AG08395 (cell line): ENCODE results near the gene PKP3.
"Not testable (repeated sequence)": the region's sequence is repeated elsewhere in the genome, so short reads cannot be mapped to it uniquely, and the experiment has no call there.

ENCODE experiments used
- DNase-seq: peaks from one replicate; pipeline ENCODE4 v3.0.0; 2012; ENCODE audit warnings: mixed read lengths, low spot score

Gene PKP3

GRCh38 chr11:396948-397548, 3.0 kb downstream of the PKP3 start:
- peak; percentile 66 for DNase-seq

DNA sequence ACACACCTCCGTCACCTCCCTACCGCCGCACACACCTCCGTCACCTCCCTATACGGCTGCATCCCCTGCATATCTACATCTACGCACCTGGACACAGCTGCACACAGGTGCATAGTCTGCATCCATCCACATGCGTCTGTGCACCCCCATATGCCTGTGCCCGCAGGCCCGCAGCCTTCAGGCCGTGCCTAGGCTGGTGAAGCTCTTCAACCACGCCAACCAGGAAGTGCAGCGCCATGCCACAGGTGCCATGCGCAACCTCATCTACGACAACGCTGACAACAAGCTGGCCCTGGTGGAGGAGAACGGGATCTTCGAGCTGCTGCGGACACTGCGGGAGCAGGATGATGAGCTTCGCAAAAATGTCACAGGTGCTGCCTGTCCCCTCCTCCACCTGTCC, 4.8 kb downstream of the PKP3 start:
- DNase-seq, result peak; percentile 27

DNA sequence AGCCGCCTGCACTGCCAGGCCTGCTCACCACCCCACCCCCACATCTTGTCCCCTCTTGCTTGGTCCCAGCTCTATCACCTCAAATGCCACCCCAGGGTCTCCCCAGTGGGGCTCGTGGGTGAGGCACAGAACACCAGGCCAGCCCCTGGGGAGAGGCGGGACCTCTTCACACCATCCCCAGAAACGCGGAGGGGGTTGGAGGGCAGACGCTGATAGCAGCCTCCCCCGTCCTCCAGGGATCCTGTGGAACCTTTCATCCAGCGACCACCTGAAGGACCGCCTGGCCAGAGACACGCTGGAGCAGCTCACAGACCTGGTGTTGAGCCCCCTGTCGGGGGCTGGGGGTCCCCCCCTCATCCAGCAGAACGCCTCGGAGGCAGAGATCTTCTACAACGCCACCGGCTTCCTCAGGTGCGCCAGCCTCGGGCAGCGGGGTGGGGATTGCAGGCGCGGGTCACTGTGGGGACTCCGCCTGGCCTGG, 5.8 kb downstream of the PKP3 start:
- peak; percentile 20 for DNase-seq

- DNase-seq, result no peak
These were observed 6.3 kb downstream of the PKP3 start for GRCh38 chr11:400241-400689.

- DNase-seq, result not testable (repeated sequence)
These were observed 7.2 kb downstream of the PKP3 start for GRCh38 chr11:401196-401595.

DNA sequence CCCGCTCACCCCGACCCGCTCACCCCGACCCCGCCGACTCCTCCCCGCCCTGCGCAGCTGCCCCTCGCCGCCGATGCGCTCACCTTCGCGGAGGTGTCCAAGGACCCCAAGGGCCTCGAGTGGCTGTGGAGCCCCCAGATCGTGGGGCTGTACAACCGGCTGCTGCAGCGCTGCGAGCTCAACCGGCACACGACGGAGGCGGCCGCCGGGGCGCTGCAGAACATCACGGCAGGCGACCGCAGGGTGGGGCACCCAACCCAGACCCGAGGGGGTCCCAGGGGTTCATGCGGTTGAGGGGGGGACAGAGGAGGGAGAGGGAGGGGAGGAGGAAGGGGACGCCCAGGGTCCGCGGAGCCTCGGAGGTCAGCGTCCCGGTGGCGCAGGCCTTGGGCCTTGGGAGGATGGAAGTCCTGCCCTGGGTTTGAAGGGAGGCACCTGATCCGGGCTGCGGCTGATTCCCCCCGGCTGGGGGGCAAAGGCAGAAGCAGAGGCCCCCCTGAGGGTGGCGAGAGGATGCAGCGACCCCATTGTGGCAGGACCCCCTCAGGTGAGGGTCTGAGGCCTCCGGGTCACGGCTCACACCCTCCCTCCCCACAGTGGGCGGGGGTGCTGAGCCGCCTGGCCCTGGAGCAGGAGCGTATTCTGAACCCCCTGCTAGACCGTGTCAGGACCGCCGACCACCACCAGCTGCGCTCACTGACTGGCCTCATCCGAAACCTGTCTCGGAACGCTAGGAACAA, 9.2 kb downstream of the PKP3 start:
- no peak for DNase-seq

DNA sequence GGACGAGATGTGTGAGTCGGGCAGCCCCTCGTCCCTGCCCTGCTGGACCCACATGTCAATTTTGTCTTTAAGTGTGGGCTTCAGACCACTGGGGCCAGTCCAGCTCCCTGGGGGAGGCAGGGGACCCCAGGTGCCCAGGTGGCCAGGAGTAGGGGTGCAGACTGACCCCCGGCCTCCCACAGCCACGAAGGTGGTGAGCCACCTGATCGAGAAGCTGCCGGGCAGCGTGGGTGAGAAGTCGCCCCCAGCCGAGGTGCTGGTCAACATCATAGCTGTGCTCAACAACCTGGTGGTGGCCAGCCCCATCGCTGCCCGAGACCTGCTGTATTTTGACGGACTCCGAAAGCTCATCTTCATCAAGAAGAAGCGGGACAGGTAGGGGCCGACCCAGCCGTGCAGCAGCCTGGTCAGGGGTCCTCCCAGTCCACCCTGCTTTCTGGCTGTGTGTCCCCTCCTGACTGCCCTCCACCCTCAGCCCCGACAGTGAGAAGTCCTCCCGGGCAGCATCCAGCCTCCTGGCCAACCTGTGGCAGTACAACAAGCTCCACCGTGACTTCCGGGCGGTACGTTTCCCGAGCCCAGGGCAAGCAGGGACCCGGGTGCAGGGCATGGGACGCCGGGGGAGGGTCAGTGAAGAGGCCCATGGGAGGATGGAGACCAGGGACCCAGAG, 9.9 kb downstream of the PKP3 start:
- no peak for DNase-seq

DNA sequence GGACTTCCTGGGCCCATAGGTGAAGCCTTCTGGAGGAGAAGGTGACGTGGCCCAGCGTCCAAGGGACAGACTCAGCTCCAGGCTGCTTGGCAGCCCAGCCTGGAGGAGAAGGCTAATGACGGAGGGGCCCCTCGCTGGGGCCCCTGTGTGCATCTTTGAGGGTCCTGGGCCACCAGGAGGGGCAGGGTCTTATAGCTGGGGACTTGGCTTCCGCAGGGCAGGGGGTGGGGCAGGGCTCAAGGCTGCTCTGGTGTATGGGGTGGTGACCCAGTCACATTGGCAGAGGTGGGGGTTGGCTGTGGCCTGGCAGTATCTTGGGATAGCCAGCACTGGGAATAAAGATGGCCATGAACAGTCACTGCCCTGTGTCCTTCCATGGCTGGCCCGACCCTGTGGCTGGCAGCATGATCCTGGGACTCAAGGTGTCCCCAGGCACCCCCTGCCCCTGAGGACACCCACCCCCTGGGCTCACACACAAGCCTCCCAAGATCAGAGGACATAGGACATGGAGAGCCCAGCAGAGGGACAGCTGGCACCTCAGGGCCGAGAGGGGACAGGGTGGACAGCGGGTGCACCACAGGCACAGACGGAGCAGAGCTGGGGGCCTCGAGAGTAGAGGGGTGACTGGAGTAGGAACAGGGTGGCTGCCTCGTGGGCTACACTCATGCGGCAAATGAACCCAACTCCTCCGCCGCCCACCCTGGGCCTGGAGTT, 10.7 kb downstream of the PKP3 start:
- no peak for DNase-seq

GRCh38 chr11:405323-405953, 11.4 kb downstream of the PKP3 start:
- no peak for DNase-seq

- DNase-seq, result no peak
These were observed 12.2 kb downstream of the PKP3 start for GRCh38 chr11:405954-406795.

DNA sequence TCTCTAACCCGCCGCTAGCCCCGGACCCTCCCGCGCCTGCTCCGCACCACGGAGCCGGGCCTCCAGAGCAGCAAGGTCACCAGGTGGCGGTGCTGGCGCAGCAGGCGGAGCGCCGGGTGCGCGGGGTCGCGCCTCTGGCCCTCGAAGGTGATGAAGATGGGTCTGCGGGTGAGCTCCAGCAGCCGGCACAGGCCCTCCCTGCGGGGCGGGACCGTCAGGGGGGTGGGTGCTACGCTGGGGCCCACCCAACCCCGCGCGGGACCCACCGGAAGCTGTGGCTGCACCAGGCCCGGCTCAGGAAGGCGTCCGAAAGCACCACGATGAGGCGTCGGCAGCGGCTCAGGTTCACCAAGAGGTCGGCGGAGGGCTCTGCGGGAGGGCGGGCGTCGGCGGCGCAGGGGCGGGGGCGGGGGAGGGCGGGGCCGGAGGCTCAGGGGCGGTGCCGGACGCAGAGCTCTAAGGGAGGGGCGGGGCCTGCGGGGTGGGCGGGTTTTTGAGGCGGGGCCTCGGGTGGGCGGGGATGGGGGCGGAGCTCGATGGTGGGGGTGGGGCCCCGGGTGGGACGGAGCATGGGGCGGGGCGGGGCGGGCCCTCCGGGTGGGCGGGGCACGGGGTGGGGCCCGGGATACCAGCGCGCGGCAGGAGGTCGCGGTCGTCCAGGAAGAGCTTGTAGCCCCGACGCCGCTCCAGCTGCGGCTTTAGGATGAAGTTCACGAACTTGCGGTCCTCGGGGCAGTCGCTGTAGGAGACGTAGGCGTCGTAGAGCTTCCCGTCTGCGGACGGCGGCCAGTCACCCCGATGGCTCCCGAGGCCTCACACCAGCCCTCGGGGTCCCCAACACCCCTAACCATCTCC, 13.0 kb downstream of the PKP3 start:
- peak; percentile 89 for DNase-seq

DNA sequence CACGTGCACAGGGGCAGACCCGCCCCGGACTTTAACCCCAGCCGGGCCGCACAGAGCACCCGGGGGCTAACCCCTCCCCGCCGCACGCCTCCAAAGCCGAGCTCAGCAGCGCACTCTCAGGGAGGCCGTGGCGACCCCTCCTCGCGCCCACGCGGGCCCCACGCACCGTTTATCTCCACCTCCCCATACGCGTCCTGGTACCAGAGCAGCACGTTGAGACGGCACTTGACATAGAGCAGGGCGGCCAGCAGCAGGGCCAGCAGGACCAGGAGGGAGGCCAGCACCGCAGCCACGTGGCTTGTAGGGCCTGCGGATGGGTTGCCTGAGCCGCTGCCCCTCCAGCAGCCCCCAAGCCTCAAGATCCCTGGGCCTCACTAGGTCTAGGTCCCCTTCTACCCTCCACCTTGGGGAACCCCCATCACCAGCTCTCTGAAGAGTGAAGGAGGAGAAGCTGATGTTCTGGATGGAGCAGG, 13.7 kb downstream of the PKP3 start:
- no peak for DNase-seq

GRCh38 chr11:408154-409007, 14.4 kb downstream of the PKP3 start:
- no peak for DNase-seq

DNA sequence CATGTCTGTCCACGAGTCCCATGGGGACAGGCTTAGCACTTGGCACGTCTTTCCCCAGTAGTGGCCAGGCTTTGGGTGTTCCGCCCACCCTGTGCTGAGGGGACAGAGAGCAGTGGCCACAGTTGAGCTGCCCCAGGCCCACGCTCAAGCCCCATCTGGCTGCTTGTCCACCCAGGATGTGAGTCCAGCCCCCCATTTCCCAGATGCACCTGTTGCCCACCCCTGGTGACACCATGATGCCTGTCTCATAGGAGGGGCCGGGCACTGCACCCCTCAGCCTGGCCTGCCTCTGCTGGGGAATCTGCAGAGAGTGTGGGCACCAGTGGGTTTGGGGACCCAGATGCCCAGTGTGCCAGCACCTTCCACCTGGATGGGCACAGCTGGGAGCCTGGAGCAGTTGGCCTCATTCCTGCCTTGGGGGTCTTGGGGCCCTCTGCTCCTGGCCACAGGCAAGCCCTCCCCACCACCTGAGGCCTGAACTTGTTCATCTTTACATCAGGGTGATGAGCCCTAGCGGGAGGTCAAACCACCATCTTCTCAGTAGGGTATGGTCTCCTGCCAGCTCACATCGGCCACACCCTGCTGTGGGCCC, 15.1 kb downstream of the PKP3 start:
- DNase-seq, result no peak

DNA sequence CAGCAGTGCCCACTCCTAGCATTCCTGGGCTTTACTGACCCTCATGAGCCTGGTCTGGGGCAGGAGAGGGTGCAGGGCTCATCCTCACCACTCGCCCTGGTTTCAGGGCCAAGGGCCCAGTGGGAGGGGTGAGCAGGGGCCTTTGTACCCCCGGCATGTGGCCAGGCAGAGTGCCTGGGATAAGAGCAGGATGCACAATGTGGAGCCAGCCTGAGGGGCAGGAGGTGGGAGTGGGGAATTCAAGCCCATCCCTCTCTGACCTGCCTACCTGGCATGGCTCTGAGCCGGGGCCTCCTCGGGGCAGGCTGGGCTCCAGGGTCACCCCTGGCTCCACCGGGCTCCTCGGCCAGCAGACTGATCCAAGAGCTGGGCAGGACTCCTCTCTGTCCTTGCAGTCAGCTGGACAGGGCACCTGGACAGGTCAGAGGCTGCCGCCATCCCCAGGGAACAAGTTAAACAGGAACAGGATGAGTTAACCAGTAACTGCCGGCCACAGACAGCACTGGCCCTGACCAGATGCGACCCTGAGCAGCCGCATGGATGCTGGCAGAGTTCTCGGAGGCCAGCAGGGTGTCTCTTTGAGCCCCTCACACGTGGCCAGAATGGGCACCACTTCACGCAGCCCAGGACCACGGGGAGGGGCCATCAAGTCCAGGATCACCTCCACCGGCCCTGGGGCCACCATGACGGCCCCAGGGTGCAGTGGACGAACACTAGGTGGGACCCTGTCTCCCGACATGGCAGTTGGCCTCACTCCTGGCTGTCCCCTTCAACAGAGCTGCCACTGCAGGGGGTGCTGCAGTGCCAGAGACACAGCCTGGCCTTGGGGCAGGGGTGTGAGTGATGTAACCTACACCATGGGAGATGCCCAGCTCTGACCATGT, 15.8 kb downstream of the PKP3 start:
- DNase-seq, result no peak

DNA sequence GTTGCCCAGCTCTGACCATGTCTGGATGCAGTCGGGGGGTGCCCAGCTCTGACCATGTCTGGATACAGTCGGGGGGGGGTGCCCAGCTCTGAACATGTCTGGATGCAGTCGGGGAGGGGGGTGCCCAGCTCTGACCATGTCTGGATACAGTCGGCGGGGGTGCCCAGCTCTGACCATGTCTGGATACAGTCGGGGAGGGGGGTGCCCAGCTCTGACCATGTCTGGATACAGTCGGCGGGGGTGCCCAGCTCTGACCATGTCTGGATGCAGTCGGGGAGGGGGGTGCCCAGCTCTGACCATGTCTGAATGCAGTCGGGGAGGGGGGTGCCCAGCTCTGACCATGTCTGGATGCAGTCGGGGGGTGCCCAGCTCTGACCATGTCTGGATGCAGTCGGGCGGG, 16.7 kb downstream of the PKP3 start:
- not testable (repeated sequence) for DNase-seq

DNA sequence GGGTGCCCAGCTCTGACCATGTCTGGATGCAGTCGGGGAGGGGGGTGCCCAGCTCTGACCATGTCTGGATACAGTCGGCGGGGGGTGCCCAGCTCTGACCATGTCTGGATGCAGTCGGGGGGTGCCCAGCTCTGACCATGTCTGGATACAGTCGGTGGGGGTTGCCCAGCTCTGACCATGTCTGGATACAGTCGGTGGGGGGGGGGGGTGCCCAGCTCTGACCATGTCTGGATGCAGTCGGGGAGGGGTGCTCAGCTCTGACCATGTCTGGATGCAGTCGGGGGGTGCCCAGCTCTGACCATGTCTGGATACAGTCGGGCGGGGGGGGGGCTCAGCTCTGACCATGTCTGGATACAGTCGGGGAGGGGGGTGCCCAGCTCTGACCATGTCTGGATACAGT, 17.5 kb downstream of the PKP3 start:
- not testable (repeated sequence) for DNase-seq
